BLaER1 treated with 17β-estradiol and CSF1 and Interleukin-3, amounts not matched to agents 10 nM and 100 nM (cell line): Measurements from ENCODE around the gene SERGEF.

Experiments
- H3K27ac ChIP-seq, 11 experiments: shearing (Covaris generic); formaldehyde crosslinking; 2 replicates each; pipeline ENCODE4 v1.8.1; 2022
- H3K27me3 ChIP-seq, 11 experiments: shearing (Covaris generic); formaldehyde crosslinking; 2 replicates each; pipeline ENCODE4 v1.8.1; 2022
- H3K36me3 ChIP-seq, 11 experiments: shearing (Covaris generic); formaldehyde crosslinking; 2 replicates each; pipeline ENCODE4 v1.8.1; 2022
- H3K4me1 ChIP-seq, 10 experiments: shearing (Covaris generic); formaldehyde crosslinking; 2 replicates each; pipeline ENCODE4 v1.8.1; 2022
- H3K4me2 ChIP-seq, 11 experiments: shearing (Covaris generic); formaldehyde crosslinking; 2 replicates each; pipeline ENCODE4 v1.8.1; 2022
- H3K4me3 ChIP-seq, 10 experiments: shearing (Covaris generic); formaldehyde crosslinking; 2 replicates each; pipeline ENCODE4 v1.8.1; 2022
- H3K9ac ChIP-seq, 11 experiments: shearing (Covaris generic); formaldehyde crosslinking; 2 replicates each; pipeline ENCODE4 v1.8.1; 2022
- H3K9me3 ChIP-seq, 11 experiments: shearing (Covaris generic); formaldehyde crosslinking; replicated peaks in 1 of 11; 2 replicates each; pipeline ENCODE4 v1.8.1; 2022
- H4K20me1 ChIP-seq, 11 experiments: shearing (Covaris generic); formaldehyde crosslinking; 2 replicates each; pipeline ENCODE4 v1.8.1; 2022
- Cebpa-rat ChIP-seq, 11 experiments: shearing (Covaris generic); IDR thresholded peaks; 2 replicates each; pipeline ENCODE4 v1.8.1; 2022

Gene SERGEF

GRCh38 chr11:17766073-17766359 lies 246.8 kb downstream of the SERGEF start:
- Histone ChIP-seq H3K9ac (no peak overlapping the region), H4K20me1 (no peaks in the 10 kb centered on the region; a peak in 1 of 22 replicates), H3K27me3 (no peaks in the 10 kb centered on the region), H3K4me3 (no peak overlapping the region), H3K36me3 (no peaks in the 10 kb centered on the region), H3K27ac (no peak overlapping the region), H3K4me1 (peaks cover 0 to 59% (median 27%) of the 10 kb centered on the region in 10 experiments; a peak in 18 of 20 replicates), H3K4me2 (no peak overlapping the region; a peak in 1 of 22 replicates), H3K9me3 (no peaks in the 10 kb centered on the region)
- no peak for TF ChIP-seq Cebpa-rat (IDR thresholded peaks at IDR 0.05)

GRCh38 chr11:17765356-17766072 lies 247.3 kb downstream of the SERGEF start:
- H3K27ac ChIP-seq = no peak overlapping the region
- H3K27me3 ChIP-seq = no peaks in the 10 kb centered on the region
- TF ChIP-seq Cebpa-rat (IDR thresholded peaks at IDR 0.05) = no peak
- no peaks in the 10 kb centered on the region; a peak in 1 of 22 replicates for H4K20me1 ChIP-seq
- no peak overlapping the region for H3K9ac ChIP-seq
- H3K9me3 ChIP-seq = no peaks in the 10 kb centered on the region
- no peaks in the 10 kb centered on the region for H3K36me3 ChIP-seq
- no peak overlapping the region for H3K4me2 ChIP-seq
- peaks cover 0 to 64% (median 27%) of the 10 kb centered on the region in 10 experiments; a peak in 18 of 20 replicates for H3K4me1 ChIP-seq
- no peak overlapping the region for H3K4me3 ChIP-seq

GRCh38 chr11:17764446-17765218 lies 248.2 kb downstream of the SERGEF start:
- Histone ChIP-seq H3K27me3 (no peaks in the 10 kb centered on the region), H3K9ac (no peak overlapping the region; a peak in 1 of 22 replicates), H3K4me2 (peak overlapping the region in 3 of 11 experiments; percentile 24 to 45 (median 40); a peak in 3 of 22 replicates), H3K27ac (no peak overlapping the region), H3K36me3 (no peaks in the 10 kb centered on the region), H4K20me1 (no peaks in the 10 kb centered on the region; a peak in 1 of 22 replicates), H3K4me1 (peaks cover 0 to 57% (median 24%) of the 10 kb centered on the region in 10 experiments; a peak in 18 of 20 replicates), H3K4me3 (no peak overlapping the region), H3K9me3 (peaks cover 0 to 6% (median 0%) of the 10 kb centered on the region in 11 experiments; a peak in 1 of 22 replicates)
- TF ChIP-seq Cebpa-rat (IDR thresholded peaks at IDR 0.05) = no peak

GRCh38 chr11:17763703-17764102 lies 249.1 kb downstream of the SERGEF start:
- H3K9me3 ChIP-seq = peaks cover 5 to 16% (median 7%) of the 10 kb centered on the region in 11 experiments; a peak in 21 of 22 replicates
- no peak for TF ChIP-seq Cebpa-rat (IDR thresholded peaks at IDR 0.05)

GRCh38 chr11:17763244-17763643 lies 249.6 kb downstream of the SERGEF start:
- no peak for TF ChIP-seq Cebpa-rat (IDR thresholded peaks at IDR 0.05)
- Histone ChIP-seq H3K4me1 (peaks cover 0 to 50% (median 20%) of the 10 kb centered on the region in 10 experiments; a peak in 18 of 20 replicates), H3K36me3 (peaks cover 0 to 5% (median 0%) of the 10 kb centered on the region in 11 experiments; a peak in 1 of 22 replicates), H3K27ac (no peak overlapping the region), H3K27me3 (no peaks in the 10 kb centered on the region), H3K4me3 (no peak overlapping the region), H3K4me2 (no peak overlapping the region), H4K20me1 (no peaks in the 10 kb centered on the region; a peak in 1 of 22 replicates), H3K9ac (no peak overlapping the region), H3K9me3 (peaks cover 10 to 20% (median 12%) of the 10 kb centered on the region in 11 experiments; a peak in 21 of 22 replicates)

More at GRCh38 chr11:17763703-17764102, 249.1 kb downstream of the SERGEF start:
- H3K27ac ChIP-seq = no peak overlapping the region
- peaks cover 0 to 54% (median 23%) of the 10 kb centered on the region in 10 experiments; a peak in 18 of 20 replicates for H3K4me1 ChIP-seq
- H3K9ac ChIP-seq = no peak overlapping the region
- H3K27me3 ChIP-seq = no peaks in the 10 kb centered on the region
- no peak overlapping the region for H3K4me3 ChIP-seq
- H3K36me3 ChIP-seq = peaks cover 0 to 2% (median 0%) of the 10 kb centered on the region in 11 experiments; a peak in 1 of 22 replicates
- no peaks in the 10 kb centered on the region; a peak in 1 of 22 replicates for H4K20me1 ChIP-seq
- H3K4me2 ChIP-seq = no peak overlapping the region

GRCh38 chr11:17762309-17762974 lies 250.4 kb downstream of the SERGEF start:
- no peaks in the 10 kb centered on the region; a peak in 1 of 22 replicates for H4K20me1 ChIP-seq
- no peak overlapping the region for H3K27ac ChIP-seq
- no peak overlapping the region for H3K4me3 ChIP-seq
- no peak overlapping the region for H3K4me2 ChIP-seq
- no peak for TF ChIP-seq Cebpa-rat (IDR thresholded peaks at IDR 0.05)
- peaks cover 0 to 5% (median 0%) of the 10 kb centered on the region in 11 experiments; a peak in 1 of 22 replicates for H3K36me3 ChIP-seq
- H3K9ac ChIP-seq = no peak overlapping the region
- no peaks in the 10 kb centered on the region for H3K27me3 ChIP-seq
- peaks cover 12 to 28% (median 18%) of the 10 kb centered on the region in 11 experiments for H3K9me3 ChIP-seq
- peaks cover 0 to 42% (median 12%) of the 10 kb centered on the region in 10 experiments; a peak in 17 of 20 replicates for H3K4me1 ChIP-seq

- Histone ChIP-seq H3K36me3 (peaks cover 0 to 5% (median 0%) of the 10 kb centered on the region in 11 experiments; a peak in 1 of 22 replicates), H3K9ac (no peak overlapping the region; a peak in 1 of 22 replicates), H4K20me1 (no peaks in the 10 kb centered on the region; a peak in 1 of 22 replicates), H3K4me3 (no peak overlapping the region), H3K9me3 (peaks cover 12 to 33% (median 18%) of the 10 kb centered on the region in 11 experiments), H3K27ac (no peak overlapping the region), H3K4me1 (peaks cover 0 to 24% (median 2%) of the 10 kb centered on the region in 10 experiments; a peak in 10 of 20 replicates), H3K27me3 (no peaks in the 10 kb centered on the region), H3K4me2 (no peak overlapping the region)
- no peak for TF ChIP-seq Cebpa-rat (IDR thresholded peaks at IDR 0.05)
Measured at GRCh38 chr11:17760102-17761029, 252.5 kb downstream of the SERGEF start.

- no peaks in the 10 kb centered on the region for H4K20me1 ChIP-seq
- no peaks in the 10 kb centered on the region for H3K27me3 ChIP-seq
- H3K4me2 ChIP-seq = no peak overlapping the region
- no peak overlapping the region for H3K27ac ChIP-seq
- no peak overlapping the region for H3K4me3 ChIP-seq
- H3K4me1 ChIP-seq = peaks cover 0 to 41% (median 29%) of the 10 kb centered on the region in 10 experiments; a peak in 17 of 20 replicates
- no peak for TF ChIP-seq Cebpa-rat (IDR thresholded peaks at IDR 0.05)
- no peak overlapping the region for H3K9ac ChIP-seq
- peaks cover 0 to 5% (median 0%) of the 10 kb centered on the region in 11 experiments; a peak in 1 of 22 replicates for H3K36me3 ChIP-seq
- H3K9me3 ChIP-seq = peaks cover 12 to 33% (median 21%) of the 10 kb centered on the region in 11 experiments
Measured at GRCh38 chr11:17755891-17756290, 257.0 kb downstream of the SERGEF start.
